Transverse colon (tissue), 3 donors: ENCODE results near the gene ZNF765.

Source experiments
- CTCF ChIP-seq, 5 experiments: fragments of 200-600 bp in 3 of 5; fragments of 450-650 bp in 2 of 5; sonication (generic) in 3 of 5; IDR thresholded peaks; 1 replicate in 2 of 5; 2 replicates in 3 of 5; pipeline ENCODE4 v1.5.1; 2016 to 2017; ENCODE audit warnings: antibody characterized with exemption in 5 of 5, inconsistent platforms in 3 of 5, mild to moderate bottlenecking in 2 of 5, moderate library complexity in 1 of 5
- POLR2A ChIP-seq: fragments of 450-650 bp; IDR thresholded peaks from one replicate; pipeline ENCODE4 v1.6.1; 2016; ENCODE audit warnings: antibody characterized with exemption, mild to moderate bottlenecking, moderate library complexity

GRCh38 chr19:53455828-53456227, 60.9 kb downstream of the ZNF765 start:
- no peak for TF ChIP-seq POLR2A
- no peak for TF ChIP-seq CTCF (IDR thresholded peaks at IDR 0.05)
